Right lobe of liver (tissue), 4 donors: ENCODE results near the gene BHMT2.

Source experiments
- CTCF ChIP-seq, 4 donors: fragments of 200-600 bp in 3 of 4; fragments of 450-650 bp in 1 of 4; IDR thresholded peaks; one replicate each; pipeline versions ENCODE4 v1.5.1 to v1.8.0; 2016 to 2022; ENCODE audit warnings: antibody characterized with exemption in 4 of 4, mild to moderate bottlenecking in 2 of 4
- POLR2A ChIP-seq: fragments of 450-650 bp; IDR thresholded peaks from one replicate; pipeline ENCODE4 v1.6.1; 2017; ENCODE audit warnings: antibody characterized with exemption, mild to moderate bottlenecking
- donor health status: DM: no; HTN: no; CAD: no.
- donor health status: DM: no; HTN: no; CAD: no.
- donor health status: DM: no; HTN: yes; CAD: no.

DNA sequence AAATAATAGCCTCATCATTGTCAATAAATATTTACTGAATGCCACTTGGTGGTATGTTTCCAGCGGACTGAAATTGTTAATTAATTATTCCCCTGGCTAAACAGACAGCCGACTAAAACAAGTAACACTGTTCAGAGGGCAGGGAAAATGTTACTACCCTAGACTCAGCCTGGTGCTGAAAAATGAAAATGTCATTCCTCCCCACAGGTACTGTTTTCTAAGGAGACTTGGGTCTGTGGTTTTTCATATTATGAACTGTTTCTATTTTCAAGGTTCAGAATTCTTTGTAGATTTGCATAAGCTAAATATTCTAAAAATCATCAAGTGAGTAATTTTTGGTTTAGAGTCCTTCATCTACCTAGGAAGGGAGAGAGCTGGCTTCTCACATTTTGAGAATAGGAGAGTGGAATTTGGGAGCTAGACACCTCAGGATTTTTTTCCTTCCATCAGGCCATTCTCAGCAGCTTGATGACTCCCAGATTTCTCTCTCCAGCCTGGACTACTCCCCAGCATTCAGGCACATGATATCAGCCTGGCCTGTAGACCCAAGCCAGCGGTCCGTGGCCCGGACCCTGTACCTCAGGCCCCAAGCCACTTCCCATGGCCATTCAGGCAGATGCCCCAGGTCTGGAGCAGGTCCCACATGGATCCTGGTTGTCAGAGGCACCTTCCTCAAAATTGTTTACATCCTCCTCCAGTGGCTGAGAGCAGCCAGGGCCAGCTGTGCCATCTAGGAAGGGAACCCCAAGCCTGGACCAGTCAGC is 66.4 kb downstream of the BHMT2 start:
- no peak for TF ChIP-seq CTCF (IDR thresholded peaks at IDR 0.05)
- no peak for TF ChIP-seq POLR2A
